Occipital lobe (tissue), 2 donors: ENCODE results near the gene C20orf202. TPM values are rescaled to one million over a fixed set of nuclear protein-coding genes. Genes with fewer than 3 reads are reported as not detected.

Source experiments
- DNase-seq: peaks from one replicate; lab custom pipeline; 2025; lab: John Stamatoyannopoulos, UW
- total RNA-seq: library from RNA; depleted of rRNA; stranded (reverse); fragments of >200 nt; gene quantifications from one replicate; pipeline ENCODE4 v1.2.3, GENCODE V29; 2014

The C20orf202 gene
- 0.16 TPM for total RNA-seq

GRCh38 chr20:1202762-1203504 lies at the start of gene C20orf202:
C20orf202 (plus strand) TSS chr20:1203454; CDS start chr20:1203586, 132 bp downstream.
- DNase-seq = no peak

- no peak for DNase-seq
Measured at GRCh38 chr20:1154226-1154625, 49.0 kb upstream of the C20orf202 start.

GRCh38 chr20:1154691-1155090 lies 48.6 kb upstream of the C20orf202 start:
- no peak for DNase-seq

GRCh38 chr20:1155342-1155741 lies 47.9 kb upstream of the C20orf202 start:
- DNase-seq = no peak

- DNase-seq = no peak
Measured at GRCh38 chr20:1160496-1160895, 42.8 kb upstream of the C20orf202 start.

- no peak for DNase-seq
Measured at GRCh38 chr20:1160991-1161390, 42.3 kb upstream of the C20orf202 start.

GRCh38 chr20:1163105-1163504 lies 40.1 kb upstream of the C20orf202 start:
- no peak for DNase-seq

GRCh38 chr20:1163653-1164052 lies 39.6 kb upstream of the C20orf202 start:
- DNase-seq = no peak

- DNase-seq = no peak
Measured at GRCh38 chr20:1164871-1165270, 38.4 kb upstream of the C20orf202 start.

GRCh38 chr20:1165521-1165920 lies 37.7 kb upstream of the C20orf202 start:
- DNase-seq = no peak

GRCh38 chr20:1165941-1166340 lies 37.3 kb upstream of the C20orf202 start:
- no peak for DNase-seq

GRCh38 chr20:1166948-1167720 lies 36.1 kb upstream of the C20orf202 start:
- no peak for DNase-seq

GRCh38 chr20:1169224-1169623 lies 34.0 kb upstream of the C20orf202 start:
- DNase-seq = no peak

GRCh38 chr20:1171461-1172093 lies 31.7 kb upstream of the C20orf202 start:
- DNase-seq = no peak

GRCh38 chr20:1173698-1174097 lies 29.6 kb upstream of the C20orf202 start:
- DNase-seq = no peak

- no peak for DNase-seq
Measured at GRCh38 chr20:1174787-1175186, 28.5 kb upstream of the C20orf202 start.

GRCh38 chr20:1177680-1178079 lies 25.6 kb upstream of the C20orf202 start:
- DNase-seq = no peak

- DNase-seq = no peak
Measured at GRCh38 chr20:1178103-1178502, 25.2 kb upstream of the C20orf202 start.

GRCh38 chr20:1178623-1179022 lies 24.6 kb upstream of the C20orf202 start:
- DNase-seq = no peak

GRCh38 chr20:1180949-1181348 lies 22.3 kb upstream of the C20orf202 start:
- no peak for DNase-seq

- no peak for DNase-seq
Measured at GRCh38 chr20:1182106-1182505, 21.1 kb upstream of the C20orf202 start.

GRCh38 chr20:1183153-1183552 lies 20.1 kb upstream of the C20orf202 start:
- no peak for DNase-seq
